ENCODE measurements around the gene CFAP97D2. TPM values are rescaled to one million over a fixed set of nuclear protein-coding genes. Genes with fewer than 3 reads are reported as not detected.
A peak's percentile ranks its signal among the peaks of the same experiment; 100 is the strongest.

Gene CFAP97D2
- polyA plus RNA-seq, 3 donors = 0.21 TPM; not detected in 2

DNA sequence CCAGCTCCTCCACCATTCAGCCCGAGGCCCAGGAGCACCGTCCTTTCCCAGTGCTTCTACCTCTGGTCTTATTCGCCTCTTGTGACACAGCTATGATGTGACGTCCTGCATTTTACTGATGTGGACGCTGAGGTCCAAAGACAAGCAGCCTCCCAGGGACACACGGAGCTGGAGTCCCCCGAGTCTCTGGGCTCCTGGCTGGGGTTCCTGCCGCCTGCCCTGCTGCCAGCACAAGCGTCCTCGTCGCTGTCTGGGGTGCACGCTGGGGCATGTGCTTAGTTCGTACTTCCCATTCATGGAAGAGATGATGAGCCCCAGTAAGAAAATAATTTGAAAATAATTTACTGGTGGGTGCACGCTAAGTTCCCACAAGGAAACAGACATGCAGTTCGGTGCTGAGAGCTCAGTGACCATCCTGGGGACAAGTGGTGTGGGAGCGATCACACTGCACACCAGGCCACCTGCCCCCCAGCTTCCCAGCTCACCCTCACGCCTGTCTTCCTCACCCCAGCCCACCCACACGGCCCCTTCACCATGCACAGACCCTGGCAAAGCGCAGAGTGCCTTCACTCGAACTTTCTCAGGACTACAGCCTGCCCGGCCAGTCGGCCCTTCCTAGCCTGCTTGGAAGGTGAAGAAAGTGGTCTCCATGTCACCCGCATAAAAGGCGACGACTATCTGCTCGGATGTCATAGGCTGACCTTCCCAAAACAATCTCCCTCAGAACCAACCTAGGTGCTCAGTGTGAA is 14.2 kb upstream of the CFAP97D2 start:
- H3K27me3 Mint-ChIP-seq (ENCODE audit: low read depth in 3 of 3) = peaks cover 1 to 8% (median 2%) of the 10 kb centered on the region in 3 donors
- TF ChIP-seq, protein P1, sequence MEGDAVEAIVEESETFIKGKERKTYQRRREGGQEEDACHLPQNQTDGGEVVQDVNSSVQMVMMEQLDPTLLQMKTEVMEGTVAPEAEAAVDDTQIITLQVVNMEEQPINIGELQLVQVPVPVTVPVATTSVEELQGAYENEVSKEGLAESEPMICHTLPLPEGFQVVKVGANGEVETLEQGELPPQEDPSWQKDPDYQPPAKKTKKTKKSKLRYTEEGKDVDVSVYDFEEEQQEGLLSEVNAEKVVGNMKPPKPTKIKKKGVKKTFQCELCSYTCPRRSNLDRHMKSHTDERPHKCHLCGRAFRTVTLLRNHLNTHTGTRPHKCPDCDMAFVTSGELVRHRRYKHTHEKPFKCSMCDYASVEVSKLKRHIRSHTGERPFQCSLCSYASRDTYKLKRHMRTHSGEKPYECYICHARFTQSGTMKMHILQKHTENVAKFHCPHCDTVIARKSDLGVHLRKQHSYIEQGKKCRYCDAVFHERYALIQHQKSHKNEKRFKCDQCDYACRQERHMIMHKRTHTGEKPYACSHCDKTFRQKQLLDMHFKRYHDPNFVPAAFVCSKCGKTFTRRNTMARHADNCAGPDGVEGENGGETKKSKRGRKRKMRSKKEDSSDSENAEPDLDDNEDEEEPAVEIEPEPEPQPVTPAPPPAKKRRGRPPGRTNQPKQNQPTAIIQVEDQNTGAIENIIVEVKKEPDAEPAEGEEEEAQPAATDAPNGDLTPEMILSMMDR (IDR thresholded peaks at IDR 0.05) = no peak
- DNase-seq = no peak
- no peak overlapping the region for H3K4me3 ChIP-seq (replicated peaks in 1 of 3; ENCODE audit: low read depth in 2 of 3, low read length in 3 of 3)
- no peaks in the 10 kb centered on the region for H3K27me3 ChIP-seq (ENCODE audit: control insufficient read depth in 2 of 2, insufficient read depth in 2 of 2, low read length in 2 of 2)
- no peak overlapping the region for H3K27ac ChIP-seq (ENCODE audit: low read depth in 1 of 2, low read length in 2 of 2)
- no peaks in the 10 kb centered on the region for H3K36me3 ChIP-seq (replicated peaks in 1 of 2; ENCODE audit: control insufficient read depth in 1 of 2, insufficient read depth in 2 of 2, low read length in 2 of 2)
- H3K4me1 ChIP-seq (ENCODE audit: control insufficient read depth in 1 of 2, insufficient read depth in 2 of 2, low read length in 2 of 2) = peaks cover 42 to 44% of the 10 kb centered on the region in 2 donors
- H3K9me3 ChIP-seq (replicated peaks in 1 of 2; ENCODE audit: control insufficient read depth in 1 of 2, insufficient read depth in 1 of 2, low read length in 2 of 2) = peaks cover 0 to 2% of the 10 kb centered on the region in 2 donors
- H3K4me2 ChIP-seq (replicated peaks; ENCODE audit: extremely low read depth, low read length, poor library complexity, severe bottlenecking) = no peak overlapping the region
- H3K4me1 Mint-ChIP-seq = peaks cover 48% of the 10 kb centered on the region
- no peak overlapping the region for H3K27ac Mint-ChIP-seq
- no peak overlapping the region for H2AFZ ChIP-seq (ENCODE audit: insufficient read depth, low read depth, low read length, poor library complexity, severe bottlenecking)
- no peak overlapping the region for H3K4me3 Mint-ChIP-seq
- no peaks in the 10 kb centered on the region for H4K20me1 ChIP-seq (ENCODE audit: insufficient read depth, low read length)
- 91% methylated on average over 15 of the region's 26 CpGs for WGBS (ENCODE audit: insufficient coverage)
- H3K79me2 ChIP-seq (ENCODE audit: insufficient read depth, low read length) = no peaks in the 10 kb centered on the region
- intact Hi-C loops (cut with micrococcal nuclease) = loop anchor here in 1 of 2 donors (5.0 kb wide), 1 partner anchor 33 kb away; the partner anchor contains the start of gene RASA3
- no peak overlapping the region for H3K9ac ChIP-seq (ENCODE audit: insufficient read depth, low read length, poor library complexity, severe bottlenecking)
- H3K9me3 Mint-ChIP-seq = no peaks in the 10 kb centered on the region
- peaks cover 0 to 2% of the 10 kb centered on the region in 2 donors for H3K36me3 Mint-ChIP-seq

DNA sequence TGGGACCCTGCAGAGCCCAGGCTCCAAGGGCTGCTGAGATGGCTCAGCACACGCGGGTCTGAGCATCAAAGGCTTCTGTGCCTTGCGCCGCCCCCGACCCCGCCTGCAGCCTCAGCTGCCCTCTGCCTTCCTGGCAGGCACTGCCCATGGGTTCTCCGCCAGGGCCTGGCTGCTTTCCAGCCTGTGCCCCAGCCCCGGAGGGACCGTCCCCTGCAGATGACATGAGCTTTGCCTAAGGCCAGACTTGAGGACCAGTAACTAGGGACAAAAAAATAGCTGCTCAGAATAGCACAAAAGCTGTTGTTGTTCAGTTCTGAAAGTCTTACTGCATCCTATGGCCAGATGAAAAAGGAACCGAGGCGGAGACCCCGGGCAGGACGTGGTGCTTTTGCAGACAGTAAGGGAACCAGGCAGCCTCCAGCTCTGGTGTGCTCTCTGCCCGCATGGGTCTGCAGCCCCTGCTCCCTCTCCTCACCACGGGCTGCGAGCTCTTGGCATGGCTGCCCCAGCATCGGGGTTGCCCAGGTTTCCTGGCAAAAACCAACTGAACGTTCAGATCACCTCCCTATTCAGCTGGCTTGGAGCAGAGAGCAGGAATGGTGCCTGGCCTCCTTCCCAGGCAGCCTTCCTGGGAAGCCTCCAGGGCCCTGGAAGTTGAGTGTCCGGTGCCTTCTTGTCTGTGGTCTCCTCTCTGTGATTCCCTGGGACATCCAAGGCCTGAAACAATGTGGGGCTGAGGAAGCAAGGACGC is 12.5 kb upstream of the CFAP97D2 start:
- H3K36me3 Mint-ChIP-seq = peaks cover 0 to 2% of the 10 kb centered on the region in 2 donors
- TF ChIP-seq, protein P1 (IDR thresholded peaks at IDR 0.05) = no peak
- peaks cover 38% of the 10 kb centered on the region for H3K4me1 Mint-ChIP-seq
- Histone ChIP-seq H3K27ac (ENCODE audit: low read depth in 1 of 2, low read length in 2 of 2) (no peak overlapping the region), H3K4me3 (replicated peaks in 1 of 3; ENCODE audit: low read depth in 2 of 3, low read length in 3 of 3) (no peak overlapping the region), H2AFZ (ENCODE audit: insufficient read depth, low read depth, low read length, poor library complexity, severe bottlenecking) (peak overlapping the region; percentile 51), H3K79me2 (ENCODE audit: insufficient read depth, low read length) (no peaks in the 10 kb centered on the region), H3K4me2 (replicated peaks; ENCODE audit: extremely low read depth, low read length, poor library complexity, severe bottlenecking) (no peak overlapping the region), H3K9me3 (replicated peaks in 1 of 2; ENCODE audit: control insufficient read depth in 1 of 2, insufficient read depth in 1 of 2, low read length in 2 of 2) (peaks cover 0 to 4% of the 10 kb centered on the region in 2 donors), H3K4me1 (ENCODE audit: control insufficient read depth in 1 of 2, insufficient read depth in 2 of 2, low read length in 2 of 2) (peaks cover 36 to 38% of the 10 kb centered on the region in 2 donors), H4K20me1 (ENCODE audit: insufficient read depth, low read length) (no peaks in the 10 kb centered on the region), H3K36me3 (replicated peaks in 1 of 2; ENCODE audit: control insufficient read depth in 1 of 2, insufficient read depth in 2 of 2, low read length in 2 of 2) (no peaks in the 10 kb centered on the region), H3K27me3 (ENCODE audit: control insufficient read depth in 2 of 2, insufficient read depth in 2 of 2, low read length in 2 of 2) (no peaks in the 10 kb centered on the region), H3K9ac (ENCODE audit: insufficient read depth, low read length, poor library complexity, severe bottlenecking) (peak overlapping the region; percentile 29)
- 50% methylated on average over 20 of the region's 20 CpGs for WGBS (ENCODE audit: insufficient coverage)
- peak overlapping the region in 1 of 7 donors; percentile 78 for H3K27ac Mint-ChIP-seq
- peaks cover 0 to 4% (median 0%) of the 10 kb centered on the region in 7 donors for H3K9me3 Mint-ChIP-seq
- intact Hi-C loops (cut with micrococcal nuclease) = loop anchor here in 1 of 2 donors (5.0 kb wide), 1 partner anchor 34 kb away; the partner anchor contains the start of gene RASA3
- peak overlapping the region in 1 of 2 donors; percentile 39 for H3K4me3 Mint-ChIP-seq
- H3K27me3 Mint-ChIP-seq (ENCODE audit: low read depth in 3 of 3) = peaks cover 1 to 3% (median 2%) of the 10 kb centered on the region in 3 donors
- DNase-seq = no peak

All from CD14-positive monocyte (primary cell).